ENCODE results near the gene ZNF488.

ZNF488 gene

GRCh38 chr10:47401210-47401609, 17.1 kb upstream of the ZNF488 start:
- Histone ChIP-seq H3K9me3 (ENCODE audit: control insufficient read depth, low read length) (no peaks in the 10 kb centered on the region), H3K27ac (no peak overlapping the region), H3K9ac (no peak overlapping the region), H3K4me2 (ENCODE audit: low read length) (no peak overlapping the region), H3K4me1 (no peaks in the 10 kb centered on the region), H3K4me3 (ENCODE audit: low read depth, low read length) (no peak overlapping the region), H3K36me3 (ENCODE audit: control insufficient read depth, insufficient read depth, low read length) (no peaks in the 10 kb centered on the region), H3K27me3 (ENCODE audit: control insufficient read depth, insufficient read depth, low read length) (no peaks in the 10 kb centered on the region), H3K79me2 (no peaks in the 10 kb centered on the region), H2AFZ (no peak overlapping the region)
- no peak for TF ChIP-seq CTCF (IDR thresholded peaks at IDR 0.05)

- Histone ChIP-seq H3K27me3 (ENCODE audit: control insufficient read depth, insufficient read depth, low read length) (no peaks in the 10 kb centered on the region), H3K79me2 (no peaks in the 10 kb centered on the region), H3K4me1 (no peaks in the 10 kb centered on the region), H3K4me2 (ENCODE audit: low read length) (no peak overlapping the region), H3K27ac (no peak overlapping the region), H2AFZ (no peak overlapping the region), H3K9me3 (ENCODE audit: control insufficient read depth, low read length) (no peaks in the 10 kb centered on the region), H3K36me3 (ENCODE audit: control insufficient read depth, insufficient read depth, low read length) (no peaks in the 10 kb centered on the region), H3K9ac (no peak overlapping the region), H3K4me3 (ENCODE audit: low read depth, low read length) (no peak overlapping the region)
- TF ChIP-seq CTCF (IDR thresholded peaks at IDR 0.05) = no peak
Measured at GRCh38 chr10:47400786-47401185, 16.7 kb upstream of the ZNF488 start.

GRCh38 chr10:47400251-47400650, 16.2 kb upstream of the ZNF488 start:
- Histone ChIP-seq H3K27ac (no peak overlapping the region), H3K4me1 (no peaks in the 10 kb centered on the region), H3K4me2 (ENCODE audit: low read length) (no peak overlapping the region), H3K79me2 (no peaks in the 10 kb centered on the region), H3K9ac (no peak overlapping the region), H3K9me3 (ENCODE audit: control insufficient read depth, low read length) (no peaks in the 10 kb centered on the region), H2AFZ (no peak overlapping the region), H3K36me3 (ENCODE audit: control insufficient read depth, insufficient read depth, low read length) (no peaks in the 10 kb centered on the region), H3K4me3 (ENCODE audit: low read depth, low read length) (no peak overlapping the region), H3K27me3 (ENCODE audit: control insufficient read depth, insufficient read depth, low read length) (no peaks in the 10 kb centered on the region)
- no peak for TF ChIP-seq CTCF (IDR thresholded peaks at IDR 0.05)

GRCh38 chr10:47397256-47397655, 13.2 kb upstream of the ZNF488 start:
- Histone ChIP-seq H3K27ac (no peak overlapping the region), H3K9ac (no peak overlapping the region), H2AFZ (no peak overlapping the region), H3K4me1 (no peaks in the 10 kb centered on the region), H3K79me2 (no peaks in the 10 kb centered on the region), H3K4me2 (ENCODE audit: low read length) (no peak overlapping the region), H3K9me3 (ENCODE audit: control insufficient read depth, low read length) (no peaks in the 10 kb centered on the region), H3K4me3 (ENCODE audit: low read depth, low read length) (no peak overlapping the region), H3K36me3 (ENCODE audit: control insufficient read depth, insufficient read depth, low read length) (no peaks in the 10 kb centered on the region), H3K27me3 (ENCODE audit: control insufficient read depth, insufficient read depth, low read length) (no peaks in the 10 kb centered on the region)
- no peak for TF ChIP-seq CTCF (IDR thresholded peaks at IDR 0.05)

GRCh38 chr10:47396311-47396717, 12.2 kb upstream of the ZNF488 start:
- Histone ChIP-seq H3K27ac (no peak overlapping the region), H3K36me3 (ENCODE audit: control insufficient read depth, insufficient read depth, low read length) (no peaks in the 10 kb centered on the region), H3K4me2 (ENCODE audit: low read length) (no peak overlapping the region), H3K4me1 (no peaks in the 10 kb centered on the region), H3K27me3 (ENCODE audit: control insufficient read depth, insufficient read depth, low read length) (no peaks in the 10 kb centered on the region), H3K9ac (no peak overlapping the region), H3K79me2 (no peaks in the 10 kb centered on the region), H3K9me3 (ENCODE audit: control insufficient read depth, low read length) (no peaks in the 10 kb centered on the region), H2AFZ (no peak overlapping the region), H3K4me3 (ENCODE audit: low read depth, low read length) (no peak overlapping the region)
- no peak for TF ChIP-seq CTCF (IDR thresholded peaks at IDR 0.05)

Measured in parathyroid adenoma (tissue), 2 donors.